ENCODE data around the gene NKAIN1. TPM values are rescaled to one million over a fixed set of nuclear protein-coding genes. Genes with fewer than 3 reads are reported as not detected.
"Not testable (repeated sequence)": the region's sequence is repeated elsewhere in the genome, so short reads cannot be mapped to it uniquely, and the experiment has no call there.

NKAIN1 gene
- polyA plus RNA-seq, 10 donors: 1.5 to 2.7 (median 2.0) TPM

DNA sequence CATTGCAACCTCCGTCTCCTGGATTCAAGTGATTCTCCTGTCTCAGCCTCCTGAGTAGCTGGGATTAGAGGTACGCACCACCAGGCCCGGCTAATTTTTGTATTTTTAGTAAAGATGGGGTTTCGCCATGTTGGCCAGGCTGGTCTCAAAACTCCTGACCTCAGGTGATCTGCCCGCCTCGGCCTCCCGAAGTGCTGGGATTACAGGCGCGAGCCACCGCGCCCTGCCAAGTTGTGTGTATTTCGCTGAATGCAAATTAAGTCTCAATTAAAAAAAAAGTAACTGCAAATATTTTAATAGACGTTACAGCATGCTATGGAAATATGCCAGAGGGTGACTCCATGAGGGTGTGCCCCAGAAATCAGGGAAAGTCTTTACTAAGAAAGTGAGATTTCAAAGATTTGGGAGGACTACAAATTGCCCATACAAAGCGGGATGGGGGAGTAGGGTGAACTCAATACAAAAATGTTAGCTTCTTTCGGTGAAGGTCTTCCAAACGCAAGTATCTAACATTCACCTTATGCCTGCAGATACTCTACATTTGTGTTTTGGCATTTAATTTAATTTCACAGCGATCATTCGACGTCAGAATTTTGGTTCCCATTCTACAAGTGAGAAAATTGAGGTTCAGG lies 85.6 kb downstream of the NKAIN1 start:
- peak in 1 of 3 donors; percentile 4 for DNase-seq

DNA sequence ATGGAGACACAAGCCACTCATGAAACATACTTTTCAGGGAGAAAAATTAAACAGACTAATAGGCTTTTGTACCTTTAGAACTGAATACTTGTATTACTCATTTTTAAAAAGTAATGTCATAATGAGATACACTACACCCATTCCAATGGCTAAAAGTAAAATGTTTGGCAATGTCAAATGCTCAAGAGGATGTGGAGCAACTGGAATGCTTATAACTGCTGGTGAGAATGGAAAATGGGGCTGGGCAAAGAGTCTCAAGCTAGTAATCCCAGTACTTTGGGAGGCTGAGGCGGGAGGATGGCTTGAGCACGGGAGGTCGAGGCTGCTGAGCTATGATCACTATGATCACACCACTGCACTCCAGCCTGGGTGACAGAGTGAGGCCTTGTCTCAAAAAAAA lies 86.3 kb downstream of the NKAIN1 start:
- DNase-seq: no peak

DNA sequence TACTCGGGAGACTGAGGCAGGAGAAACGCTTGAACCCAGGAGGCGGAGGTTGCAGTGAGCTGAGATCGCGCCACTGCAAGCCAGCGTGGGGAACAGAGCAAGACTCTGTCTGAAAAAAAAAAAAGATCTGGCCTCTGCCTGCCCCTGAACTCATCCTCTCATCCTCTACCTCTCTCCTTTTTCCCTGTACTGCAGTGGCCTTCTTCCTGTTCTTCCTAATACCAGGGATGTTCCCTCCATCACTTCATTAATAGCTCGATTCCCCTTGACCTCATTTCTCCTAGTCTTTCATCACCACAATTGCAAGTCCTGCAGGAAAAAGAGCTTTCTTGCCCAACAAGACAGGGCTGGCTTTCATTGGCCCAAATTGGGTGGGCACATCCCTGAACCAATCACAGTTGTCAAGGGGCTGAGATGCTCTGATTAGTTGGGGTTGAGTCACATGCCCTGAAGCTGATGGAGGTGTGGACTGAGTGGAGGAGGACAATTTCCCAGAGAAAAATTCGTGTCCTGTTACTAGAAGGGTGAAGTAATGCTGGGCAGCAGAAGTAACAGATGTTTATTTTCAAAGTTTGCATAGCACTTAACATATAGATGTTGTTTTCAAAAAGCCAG lies 87.4 kb downstream of the NKAIN1 start:
- peak in 2 of 3 donors; percentile 41 to 42 for DNase-seq

DNA sequence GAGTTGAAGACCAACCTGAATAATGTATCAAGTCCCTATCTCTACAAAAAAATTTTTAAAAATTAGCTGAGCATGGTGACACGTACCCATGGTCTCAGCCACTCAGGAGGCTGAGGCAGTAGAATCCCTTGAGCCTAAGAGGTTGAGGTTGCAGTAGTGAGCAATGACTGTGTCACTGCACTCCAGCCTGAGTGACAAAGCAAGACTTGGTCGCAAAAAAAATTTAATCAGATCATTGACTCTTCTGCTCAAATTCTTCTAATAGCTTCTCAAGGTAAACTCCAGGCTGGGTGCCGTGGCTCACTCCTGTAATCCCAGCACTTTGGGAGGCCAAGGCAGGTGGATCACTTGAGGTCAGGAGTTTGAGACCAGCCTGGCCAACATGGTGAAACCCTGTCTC lies 88.3 kb downstream of the NKAIN1 start:
- no peak for DNase-seq

DNA sequence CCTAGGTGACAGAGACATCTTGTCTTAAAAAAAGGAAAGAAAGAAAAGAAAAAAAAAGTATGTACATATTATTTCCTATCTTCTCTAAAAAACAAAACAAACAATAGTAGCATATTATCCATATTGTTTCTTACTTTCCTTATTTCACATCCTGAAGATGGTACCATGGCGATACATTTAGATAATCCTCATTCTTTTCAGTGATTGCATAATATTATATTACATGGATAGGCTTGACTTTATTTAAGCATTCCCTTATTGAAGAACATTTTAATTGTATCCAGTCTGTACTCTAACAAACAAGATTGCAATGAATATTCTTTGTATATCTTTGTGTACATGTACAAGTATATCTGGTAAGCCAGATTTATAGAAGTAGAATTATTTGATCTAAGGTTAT lies 91.3 kb downstream of the NKAIN1 start:
- no peak for DNase-seq

DNA sequence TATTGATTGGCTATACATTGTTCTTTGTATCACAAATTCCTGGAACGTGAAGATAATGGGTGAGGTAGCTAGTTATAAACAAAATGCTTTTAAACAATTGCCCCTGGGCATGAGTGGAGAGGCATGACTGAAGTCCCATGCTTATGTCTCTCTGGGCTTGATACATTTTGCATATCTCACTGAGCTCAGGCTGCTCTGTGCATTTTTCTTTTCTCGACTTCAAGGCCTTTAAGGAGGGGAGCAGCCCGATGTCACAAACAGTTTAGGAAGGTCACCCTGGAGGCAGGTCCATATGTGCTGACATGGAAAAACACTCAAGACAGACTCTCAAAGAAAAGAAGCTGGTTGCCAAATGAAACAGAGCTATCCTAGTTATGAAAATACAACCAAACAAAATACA lies 94.0 kb downstream of the NKAIN1 start:
- DNase-seq: no peak

DNA sequence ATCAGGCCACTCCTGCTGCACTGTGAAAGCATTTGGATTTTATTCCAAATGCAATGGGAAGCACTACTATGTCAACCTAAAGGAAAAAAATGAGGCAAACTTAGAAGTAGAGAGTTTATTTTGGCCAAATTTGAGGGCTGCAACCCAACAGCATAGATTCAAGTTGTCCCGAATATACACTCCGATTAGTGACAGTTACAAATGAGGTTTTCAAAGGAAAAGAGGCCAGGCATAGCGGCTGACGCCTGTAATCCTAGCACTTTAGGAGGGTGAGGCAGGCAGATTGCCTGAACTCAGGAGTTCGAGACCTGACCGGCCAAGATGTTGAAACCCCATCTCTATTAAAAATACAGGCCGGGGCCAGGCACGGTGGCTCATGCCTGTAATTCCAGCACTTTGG lies 95.2 kb downstream of the NKAIN1 start:
- DNase-seq: no peak

DNA sequence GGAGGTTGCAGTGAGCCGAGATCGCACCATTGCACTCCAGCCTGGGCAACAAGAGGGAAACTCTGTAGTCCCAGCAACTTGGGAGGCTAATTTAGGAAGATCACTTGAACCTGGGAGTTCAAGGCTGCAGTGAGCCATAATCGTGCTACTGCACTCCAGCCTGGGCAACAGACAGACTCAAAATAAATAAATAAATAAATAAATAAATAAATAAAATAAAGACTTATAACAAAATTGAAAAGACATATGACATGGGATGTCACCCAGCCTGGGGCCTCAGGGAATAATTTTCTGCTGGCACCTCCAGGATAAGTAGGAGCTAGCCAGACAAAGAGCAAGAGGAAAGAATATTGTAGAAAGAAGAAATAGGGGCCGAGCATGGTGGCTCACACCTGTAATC lies 96.2 kb downstream of the NKAIN1 start:
- DNase-seq: no peak

DNA sequence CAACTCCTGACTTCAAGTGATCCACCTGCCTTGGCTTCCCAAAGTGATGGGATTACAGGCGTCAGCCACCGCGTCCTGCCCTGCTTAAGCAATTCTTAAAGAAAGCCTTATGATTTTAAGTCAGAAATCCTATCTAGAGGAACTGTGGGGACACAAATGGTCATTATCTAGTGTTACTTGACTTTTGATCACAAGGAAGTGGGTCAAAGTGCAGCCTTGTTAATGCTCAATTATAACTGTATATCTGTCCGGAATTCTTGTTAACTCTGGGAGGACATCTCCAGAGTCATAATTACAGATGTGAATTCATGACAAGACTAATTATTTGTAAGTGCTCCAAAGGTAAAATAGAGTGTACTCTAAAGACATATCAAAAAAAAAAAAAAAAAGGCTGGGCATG lies 97.3 kb downstream of the NKAIN1 start:
- no peak for DNase-seq

DNA sequence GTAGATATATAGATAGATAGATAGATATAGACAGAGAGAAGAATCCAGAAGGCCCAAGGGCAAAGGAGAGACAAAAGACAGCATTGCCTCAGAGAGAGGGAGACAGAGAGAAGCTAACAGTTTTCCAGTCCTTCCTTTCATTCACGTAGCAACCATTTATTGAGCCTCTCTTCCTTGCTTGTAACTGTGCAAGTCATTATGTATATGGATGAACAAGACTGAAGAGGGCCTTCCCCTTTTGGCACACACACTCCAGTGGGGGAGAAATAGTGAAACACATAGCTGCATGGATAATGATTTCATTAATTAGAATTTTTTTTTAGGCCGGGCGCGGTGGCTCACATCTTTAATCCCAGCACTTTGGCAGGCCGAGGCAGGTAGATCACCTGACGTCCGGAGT lies 99.4 kb downstream of the NKAIN1 start:
- DNase-seq: no peak

DNA sequence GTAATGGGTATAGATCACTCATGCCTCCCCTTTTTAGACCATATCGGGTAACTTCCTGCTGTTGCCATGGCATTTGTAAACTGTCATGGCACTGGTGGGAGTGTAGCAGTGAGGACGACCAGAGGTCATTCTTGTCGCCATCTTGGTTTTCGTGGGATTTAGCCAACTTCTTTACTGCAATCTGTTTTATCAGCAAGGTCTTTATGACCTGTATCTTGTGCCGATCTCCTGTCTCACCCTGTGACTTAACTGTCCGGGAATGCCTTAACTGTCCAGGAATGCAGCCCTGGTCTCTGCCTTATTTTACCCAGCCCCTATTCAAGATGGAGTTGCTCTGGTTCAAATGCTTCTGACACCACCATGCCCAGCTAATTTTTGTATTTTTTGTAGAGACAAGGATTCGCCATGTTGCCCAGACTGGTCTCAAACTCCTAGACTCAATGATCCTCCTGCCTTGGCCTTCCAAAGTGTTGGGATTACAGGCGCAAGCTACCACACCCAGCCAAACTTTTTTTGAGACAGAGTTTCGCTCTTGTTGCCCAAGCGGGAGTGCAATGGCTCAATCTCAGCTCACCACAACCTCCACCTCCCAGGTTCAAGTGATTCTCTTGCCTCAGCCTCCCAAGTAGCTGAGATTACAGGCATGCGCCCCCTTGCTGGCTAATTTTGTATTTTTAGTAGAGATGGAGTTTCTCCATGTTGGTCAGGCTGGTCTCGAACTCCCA lies 100.7 kb downstream of the NKAIN1 start:
- not testable (repeated sequence) for DNase-seq

DNA sequence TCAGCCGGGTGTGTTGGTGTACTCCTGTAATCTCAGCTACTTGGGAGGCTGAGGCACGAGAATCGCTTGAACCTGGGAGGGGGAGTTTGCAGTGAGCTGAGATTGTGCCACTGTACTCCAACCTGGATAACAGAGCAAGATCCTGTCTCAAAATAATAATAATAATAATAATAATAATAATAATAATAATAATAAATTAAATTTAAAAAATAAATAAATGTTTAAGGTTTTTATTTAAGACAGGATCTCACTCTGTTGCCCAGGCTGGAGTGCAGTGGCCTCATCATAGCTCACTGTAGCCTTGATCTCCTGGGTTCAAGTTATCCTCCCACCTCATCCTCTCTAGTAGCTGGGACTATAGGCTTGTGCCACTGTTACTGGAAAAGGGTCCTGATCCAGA lies 101.8 kb downstream of the NKAIN1 start:
- not testable (repeated sequence) for DNase-seq

DNA sequence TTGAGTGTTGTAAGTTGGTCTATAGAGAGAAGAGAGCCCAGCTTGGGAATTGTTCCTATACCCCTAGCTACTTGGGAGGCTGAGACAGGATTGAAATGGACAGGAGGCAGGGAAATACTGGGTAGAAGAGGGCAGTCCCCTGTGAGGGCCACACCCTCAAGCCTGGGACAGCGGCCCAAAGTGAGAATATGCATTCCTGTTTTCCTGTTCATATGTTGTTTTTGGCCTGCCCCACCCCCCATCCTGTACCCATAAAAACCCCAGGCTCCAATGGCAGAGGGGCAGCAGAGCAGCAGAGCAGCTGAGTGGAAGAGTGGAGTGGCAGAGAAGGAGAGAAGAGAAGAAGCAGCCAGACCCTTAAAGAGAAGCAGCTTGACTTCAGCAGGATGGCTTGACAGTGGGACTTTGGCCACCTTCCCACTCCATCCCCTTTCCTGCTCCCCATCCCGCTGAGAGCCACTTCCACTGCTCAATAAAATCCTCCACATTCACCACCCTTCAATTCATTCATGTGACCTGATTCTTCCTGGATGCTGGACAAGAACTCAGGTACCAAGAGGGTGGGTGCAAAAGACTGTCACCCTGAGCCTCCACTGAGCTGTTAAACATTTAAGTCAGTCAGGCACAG lies 103.6 kb downstream of the NKAIN1 start:
- DNase-seq: no peak

DNA sequence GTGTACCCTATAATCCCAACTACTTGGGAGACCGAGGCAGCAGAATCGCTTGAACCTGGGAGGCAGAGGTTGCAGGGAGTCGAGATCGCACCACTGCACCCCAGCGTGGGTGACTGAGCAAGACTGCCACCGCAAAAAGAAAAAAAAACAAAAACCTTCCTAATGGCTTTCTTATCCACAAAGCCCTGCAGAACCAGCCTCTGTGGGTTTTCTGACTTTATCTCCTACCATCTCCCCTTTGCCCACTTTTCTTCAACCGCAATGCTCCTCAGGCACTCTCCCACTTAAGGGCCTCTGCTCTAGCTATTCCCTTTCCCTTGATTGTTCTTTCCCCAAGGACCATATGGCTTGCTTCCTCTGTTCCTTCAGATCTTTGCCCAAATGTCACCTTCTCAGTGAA lies 106.3 kb downstream of the NKAIN1 start:
- DNase-seq: no peak

Other genes starting within 250 kb of the NKAIN1 start
- gene PUM1, start 174.2 kb downstream of the NKAIN1 start, polyA plus RNA-seq (ENCODE audit: insufficient read length in 10 of 10): 10 to 100 TPM; 50.4 to 75.4 (median 57.0) TPM
- 10 to 100 TPM; 33.8 to 48.8 (median 41.6) TPM for gene SNRNP40, start 56.9 kb upstream of the NKAIN1 start, polyA plus RNA-seq (ENCODE audit: insufficient read length in 10 of 10)
- 10 to 100 TPM; 22.7 to 30.0 (median 26.3) TPM for gene ZCCHC17, start 57.1 kb upstream of the NKAIN1 start, polyA plus RNA-seq (ENCODE audit: insufficient read length in 10 of 10)
- 100 to 1,000 TPM; 106 to 214 (median 167) TPM for gene FABP3, start 133.2 kb upstream of the NKAIN1 start, polyA plus RNA-seq (ENCODE audit: insufficient read length in 10 of 10)
- 10 to 100 TPM; 24.6 to 34.9 (median 31.3) TPM for gene SERINC2, start 173.3 kb upstream of the NKAIN1 start, polyA plus RNA-seq (ENCODE audit: insufficient read length in 10 of 10)

Data from muscle of back (tissue), 11 donors.